T-helper 22 cell (primary cell): Measurements from ENCODE around the gene SLC34A2.
"Not testable (repeated sequence)": the region's sequence is repeated elsewhere in the genome, so short reads cannot be mapped to it uniquely, and the experiment has no call there.

Experiments
- DNase-seq: peaks from one replicate; pipeline ENCODE4 v3.0.0-alpha.2; 2020; ENCODE audit warnings: low read depth

Gene SLC34A2

GRCh38 chr4:25654971-25655963 is at the start of gene SLC34A2:
Gene SLC34A2 (plus strand): TSS chr4:25655851. CDS start chr4:25662501, 6,650 bp downstream.
- no peak for DNase-seq

GRCh38 chr4:25608644-25609043 is 47.0 kb upstream of the SLC34A2 start:
- DNase-seq: no peak

- no peak for DNase-seq
Measured at GRCh38 chr4:25609976-25610375, 45.7 kb upstream of the SLC34A2 start.

GRCh38 chr4:25613613-25614012 is 42.0 kb upstream of the SLC34A2 start:
- not testable (repeated sequence) for DNase-seq

- no peak for DNase-seq
Measured at GRCh38 chr4:25614807-25615206, 40.8 kb upstream of the SLC34A2 start.

- DNase-seq: no peak
Measured at GRCh38 chr4:25621027-25621930, 34.4 kb upstream of the SLC34A2 start.

GRCh38 chr4:25624616-25625015 is 31.0 kb upstream of the SLC34A2 start:
- no peak for DNase-seq

- DNase-seq: no peak
Measured at GRCh38 chr4:25628451-25628850, 27.2 kb upstream of the SLC34A2 start.

GRCh38 chr4:25632135-25632534 is 23.5 kb upstream of the SLC34A2 start:
- no peak for DNase-seq

- DNase-seq: no peak
Measured at GRCh38 chr4:25633541-25633940, 22.1 kb upstream of the SLC34A2 start.

- DNase-seq: no peak
Measured at GRCh38 chr4:25635501-25635900, 20.1 kb upstream of the SLC34A2 start.

GRCh38 chr4:25637581-25638220 is 17.9 kb upstream of the SLC34A2 start:
- no peak for DNase-seq

GRCh38 chr4:25638221-25638601 is 17.4 kb upstream of the SLC34A2 start:
- no peak for DNase-seq

- no peak for DNase-seq
Measured at GRCh38 chr4:25638806-25639205, 16.8 kb upstream of the SLC34A2 start.

GRCh38 chr4:25650311-25650710 is 5.3 kb upstream of the SLC34A2 start:
- no peak for DNase-seq

GRCh38 chr4:25651682-25652081 is 4.0 kb upstream of the SLC34A2 start:
- no peak for DNase-seq

GRCh38 chr4:25654031-25654970 is 1.4 kb upstream of the SLC34A2 start:
- DNase-seq: no peak

- no peak for DNase-seq
Measured at GRCh38 chr4:25656031-25656430, 380 bp downstream of the SLC34A2 start.

GRCh38 chr4:25658357-25658771 is 2.7 kb downstream of the SLC34A2 start:
- no peak for DNase-seq

- DNase-seq: no peak
Measured at GRCh38 chr4:25658777-25659176, 3.1 kb downstream of the SLC34A2 start.

- not testable (repeated sequence) for DNase-seq
Measured at GRCh38 chr4:25661441-25661840, 5.8 kb downstream of the SLC34A2 start.
